Endodermal cell (in vitro differentiated cells): ENCODE measurements around the gene GNS. TPM values are rescaled to one million over a fixed set of nuclear protein-coding genes. Genes with fewer than 3 reads are reported as not detected.

Source experiments
- DNase-seq: peaks from one replicate; pipeline ENCODE4 v3.0.0-alpha.2; 2017
- H3K27ac ChIP-seq: 2 replicates; pipeline ENCODE4 v1.5.1; 2013; ENCODE audit warnings: mild to moderate bottlenecking, low read depth, low read length, moderate library complexity
- H3K27me3 ChIP-seq: 2 replicates; pipeline ENCODE4 v1.6.1; 2013; ENCODE audit warnings: mild to moderate bottlenecking, low read length, moderate library complexity; ENCODE audit not compliant: insufficient read depth, control insufficient read depth, poor library complexity, severe bottlenecking
- H3K36me3 ChIP-seq: 2 replicates; pipeline ENCODE4 v1.7.0; 2013; ENCODE audit warnings: mild to moderate bottlenecking, low read length, moderate library complexity; ENCODE audit not compliant: control insufficient read depth, insufficient read depth
- H3K4me1 ChIP-seq: one replicate; pipeline ENCODE4 v1.7.0; 2013; ENCODE audit warnings: low read length; ENCODE audit not compliant: control insufficient read depth, insufficient read depth
- H3K4me3 ChIP-seq: 2 replicates; pipeline ENCODE4 v1.5.1; 2013; ENCODE audit warnings: mild to moderate bottlenecking, low read length, moderate library complexity
- H3K9ac ChIP-seq: 2 replicates; pipeline ENCODE4 v1.6.1; 2013; ENCODE audit warnings: mild to moderate bottlenecking, low read length, moderate library complexity; ENCODE audit not compliant: poor library complexity, severe bottlenecking; ENCODE audit errors: extremely low read depth
- H3K9me3 ChIP-seq: 2 replicates; pipeline ENCODE4 v1.6.1; 2013; ENCODE audit warnings: mild to moderate bottlenecking, low read length, moderate library complexity; ENCODE audit not compliant: control insufficient read depth
- H3K27ac Mint-ChIP-seq: 2 replicates; pipeline ENCODE4 v1.8.0; 2020; ENCODE audit warnings: mixed read lengths
- H3K27me3 Mint-ChIP-seq: 2 replicates; pipeline ENCODE4 v1.8.0; 2021; ENCODE audit warnings: mild to moderate bottlenecking, mixed read lengths; ENCODE audit not compliant: insufficient read depth
- H3K36me3 Mint-ChIP-seq: 2 replicates; pipeline ENCODE4 v1.8.0; 2020; ENCODE audit warnings: low read depth, mixed read lengths
- H3K4me1 Mint-ChIP-seq: 2 replicates; pipeline ENCODE4 v1.8.0; 2020; ENCODE audit warnings: mixed read lengths
- H3K4me3 Mint-ChIP-seq: 2 replicates; pipeline ENCODE4 v1.8.0; 2020; ENCODE audit warnings: mild to moderate bottlenecking, moderate library complexity, mixed read lengths
- H3K9me3 Mint-ChIP-seq: 2 replicates; pipeline ENCODE4 v1.8.0; 2020; ENCODE audit warnings: mild to moderate bottlenecking, mixed read lengths
- CTCF ChIP-seq: fragments of 200-600 bp; sonication (generic); conservative IDR thresholded peaks from 2 replicates; pipeline ENCODE4 v1.5.0; 2021; ENCODE audit warnings: antibody characterized with exemption, mild to moderate bottlenecking
- WGBS, 2 experiments: methylation state at CpG; one replicate each; pipeline versions ENCODE4 v1.1.5 to v1.1.7; 2013; ENCODE audit warnings: missing lambda C conversion rate in 2 of 2, mixed read lengths in 1 of 2; ENCODE audit not compliant: insufficient coverage in 1 of 2, insufficient read length in 1 of 2; 5-methylcytosine and 5-hydroxymethylcytosine counted together
- total RNA-seq, 2 donors: library from RNA; stranded (reverse); fragmentation: NEBNext Ultra II Directional in 1 of 2; extraction: Animal tissue kit (Norgen Biotek cat#: 25700) in 1 of 2; gene quantifications; 2 replicates in 1 of 2; 3 replicates in 1 of 2; pipeline ENCODE4 v1.2.1, GENCODE V29; 2021

GNS gene
- total RNA-seq, 2 donors from 2014 or later = 46.4 to 48.1 TPM

- WGBS, 2 experiments = 94% methylated on average over 3 to 6 of the region's 6 CpGs
Observed at GRCh38 chr12:64760808-64761573, 1.8 kb upstream of the GNS start.

DNA sequence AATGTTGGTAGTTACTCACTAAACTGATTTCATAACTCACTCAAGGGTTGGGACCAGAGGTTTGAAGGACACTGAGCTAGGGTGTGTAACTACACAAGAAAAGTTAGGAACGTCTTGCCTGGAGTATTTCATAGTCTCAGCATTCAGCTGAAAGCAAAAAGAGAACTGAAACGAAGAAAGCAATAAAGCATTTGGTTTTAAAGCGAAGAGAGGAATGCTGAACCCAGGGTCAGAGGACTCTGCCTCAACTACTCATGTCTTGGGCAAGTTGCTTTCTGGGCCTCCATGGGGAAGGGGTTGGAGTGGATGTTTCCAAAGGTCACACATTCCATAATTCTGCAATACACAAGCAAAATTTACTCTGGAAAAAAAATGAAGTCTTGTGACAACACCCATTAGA lies 1.4 kb downstream of the GNS start:
- Mint-ChIP-seq H3K4me3 (peak overlapping the region; percentile 89), H3K36me3 (peaks cover 19% of the 10 kb centered on the region), H3K4me1 (peaks cover 16% of the 10 kb centered on the region), H3K27ac (no peak overlapping the region), H3K9me3 (no peaks in the 10 kb centered on the region), H3K27me3 (no peaks in the 10 kb centered on the region)
- no peak overlapping the region for H3K27ac ChIP-seq
- H3K27me3 ChIP-seq = no peaks in the 10 kb centered on the region
- no peaks in the 10 kb centered on the region for H3K9me3 ChIP-seq
- 93 to 100% methylated on average over 2 to 3 of the region's 3 CpGs for WGBS, 2 experiments
- DNase-seq = no peak
- TF ChIP-seq CTCF = no peak
- peaks cover 9% of the 10 kb centered on the region for H3K36me3 ChIP-seq
- no peaks in the 10 kb centered on the region for H3K4me1 ChIP-seq
- peak overlapping the region; percentile 99 for H3K4me3 ChIP-seq
- H3K9ac ChIP-seq = no peak overlapping the region

More at GRCh38 chr12:64760808-64761573, 1.8 kb upstream of the GNS start:
- TF ChIP-seq CTCF = no peak
- DNase-seq = no peak
- Histone ChIP-seq H3K9ac (no peak overlapping the region), H3K4me1 (no peaks in the 10 kb centered on the region), H3K27ac (no peak overlapping the region), H3K27me3 (no peaks in the 10 kb centered on the region), H3K9me3 (no peaks in the 10 kb centered on the region), H3K36me3 (no peaks in the 10 kb centered on the region), H3K4me3 (no peak overlapping the region)
- H3K27ac Mint-ChIP-seq = no peak overlapping the region
- no peak overlapping the region for H3K4me3 Mint-ChIP-seq
- no peaks in the 10 kb centered on the region for H3K9me3 Mint-ChIP-seq
- peaks cover 16% of the 10 kb centered on the region for H3K4me1 Mint-ChIP-seq
- peaks cover 3% of the 10 kb centered on the region for H3K36me3 Mint-ChIP-seq
- no peaks in the 10 kb centered on the region for H3K27me3 Mint-ChIP-seq

DNA sequence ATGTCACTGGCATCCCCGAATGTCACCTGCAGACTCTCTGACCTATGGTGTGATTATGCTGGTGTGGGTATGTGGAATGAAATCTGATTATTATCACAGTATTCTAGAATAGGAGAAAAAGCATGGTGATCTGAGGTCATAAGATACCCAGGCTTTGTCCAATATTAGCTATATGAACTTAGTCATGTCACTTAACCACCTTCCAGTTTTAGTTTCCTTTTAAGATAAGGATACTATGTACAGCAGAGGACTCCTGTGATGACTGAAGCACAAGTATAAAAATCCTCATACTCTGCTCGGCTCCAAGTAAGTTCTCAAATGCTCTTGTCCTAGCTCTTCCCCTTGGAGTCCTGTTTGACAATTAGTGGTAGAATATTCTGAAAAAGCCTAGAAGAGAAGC lies 2.8 kb downstream of the GNS start:
- Mint-ChIP-seq H3K27ac (no peak overlapping the region), H3K4me3 (no peak overlapping the region), H3K27me3 (no peaks in the 10 kb centered on the region), H3K9me3 (no peaks in the 10 kb centered on the region), H3K36me3 (peaks cover 21% of the 10 kb centered on the region), H3K4me1 (peaks cover 16% of the 10 kb centered on the region)
- TF ChIP-seq CTCF = no peak
- WGBS, 2 experiments = 97% methylated on average over 2 of the region's 2 CpGs; no CpG with 5 or more reads in 1 of the 2 experiments
- Histone ChIP-seq H3K4me3 (no peak overlapping the region), H3K27me3 (no peaks in the 10 kb centered on the region), H3K9ac (no peak overlapping the region), H3K27ac (no peak overlapping the region), H3K4me1 (no peaks in the 10 kb centered on the region), H3K9me3 (no peaks in the 10 kb centered on the region), H3K36me3 (peaks cover 23% of the 10 kb centered on the region)
- DNase-seq = no peak
